Measurements from ENCODE around the gene SHCBP1. TPM values are rescaled to one million over a fixed set of nuclear protein-coding genes. Genes with fewer than 3 reads are reported as not detected.

The SHCBP1 gene
- total and polyA plus RNA-seq, 9 of the 15 experiments (the other 6 are each of a cell fraction or from before 2014, with no cell fraction given) = 6.2 to 29.6 (median 19.7) TPM

- no peak for TF ChIP-seq KLF6 (CRISPR knock-in tag; IDR thresholded peaks at IDR 0.05; ENCODE audit: borderline replicate concordance)
- TF ChIP-seq CTBP1 (IDR thresholded peaks at IDR 0.05; ENCODE audit: borderline replicate concordance) = no peak
- no peak for TF ChIP-seq PTBP1 (IDR thresholded peaks at IDR 0.05; ENCODE audit: low read depth, low read length)
- TF ChIP-seq, protein P1, sequence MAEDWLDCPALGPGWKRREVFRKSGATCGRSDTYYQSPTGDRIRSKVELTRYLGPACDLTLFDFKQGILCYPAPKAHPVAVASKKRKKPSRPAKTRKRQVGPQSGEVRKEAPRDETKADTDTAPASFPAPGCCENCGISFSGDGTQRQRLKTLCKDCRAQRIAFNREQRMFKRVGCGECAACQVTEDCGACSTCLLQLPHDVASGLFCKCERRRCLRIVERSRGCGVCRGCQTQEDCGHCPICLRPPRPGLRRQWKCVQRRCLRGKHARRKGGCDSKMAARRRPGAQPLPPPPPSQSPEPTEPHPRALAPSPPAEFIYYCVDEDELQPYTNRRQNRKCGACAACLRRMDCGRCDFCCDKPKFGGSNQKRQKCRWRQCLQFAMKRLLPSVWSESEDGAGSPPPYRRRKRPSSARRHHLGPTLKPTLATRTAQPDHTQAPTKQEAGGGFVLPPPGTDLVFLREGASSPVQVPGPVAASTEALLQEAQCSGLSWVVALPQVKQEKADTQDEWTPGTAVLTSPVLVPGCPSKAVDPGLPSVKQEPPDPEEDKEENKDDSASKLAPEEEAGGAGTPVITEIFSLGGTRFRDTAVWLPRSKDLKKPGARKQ (CRISPR knock-in tag; IDR thresholded peaks at IDR 0.05) = no peak
- TF ChIP-seq BRD4 (IDR thresholded peaks at IDR 0.05) = peak; percentile 65; the same call in 1 of the 2 replicates
- TF ChIP-seq HDAC3 (IDR thresholded peaks at IDR 0.05; ENCODE audit: borderline replicate concordance, partially characterized antibody) = no peak
- peak; percentile 74 for TF ChIP-seq PHF20 (IDR thresholded peaks at IDR 0.05; ENCODE audit: partially characterized antibody)
- TF ChIP-seq, protein P2, sequence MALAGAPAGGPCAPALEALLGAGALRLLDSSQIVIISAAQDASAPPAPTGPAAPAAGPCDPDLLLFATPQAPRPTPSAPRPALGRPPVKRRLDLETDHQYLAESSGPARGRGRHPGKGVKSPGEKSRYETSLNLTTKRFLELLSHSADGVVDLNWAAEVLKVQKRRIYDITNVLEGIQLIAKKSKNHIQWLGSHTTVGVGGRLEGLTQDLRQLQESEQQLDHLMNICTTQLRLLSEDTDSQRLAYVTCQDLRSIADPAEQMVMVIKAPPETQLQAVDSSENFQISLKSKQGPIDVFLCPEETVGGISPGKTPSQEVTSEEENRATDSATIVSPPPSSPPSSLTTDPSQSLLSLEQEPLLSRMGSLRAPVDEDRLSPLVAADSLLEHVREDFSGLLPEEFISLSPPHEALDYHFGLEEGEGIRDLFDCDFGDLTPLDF (CRISPR knock-in tag; IDR thresholded peaks at IDR 0.05) = peak; percentile 78; the same call in 1 of the 2 replicates
- TF ChIP-seq FOSL1 (tag; conservative IDR thresholded peaks at IDR 0.05) = peak; percentile 33; the same call in 1 of the 2 replicates
- TF ChIP-seq FOXK2 (conservative IDR thresholded peaks at IDR 0.05 in 1 of 2, IDR thresholded peaks at IDR 0.05 in 1 of 2; ENCODE audit: low read depth in 2 of 2) = peak in 1 of 2 experiments; percentile 31; a peak in 1 of 4 replicates
- 0 out of 2 replicates have a peak, but pooled peaks have one; percentile 68 for TF ChIP-seq SRSF3 (IDR thresholded peaks at IDR 0.05; ENCODE audit: insufficient read depth, low read length)
- TF ChIP-seq SAP30 (IDR thresholded peaks at IDR 0.05; ENCODE audit: borderline replicate concordance, insufficient read depth, low read depth, low read length, poor library complexity, severe bottlenecking) = peak; percentile 99
- no peak for TF ChIP-seq JUNB (CRISPR knock-in tag; conservative IDR thresholded peaks at IDR 0.05)
- TF ChIP-seq POLR3G (IDR thresholded peaks at IDR 0.05; ENCODE audit: extremely low read depth, insufficient read length, insufficient replicate concordance) = no peak
- TF ChIP-seq CXXC5 (CRISPR knock-in tag; IDR thresholded peaks at IDR 0.05) = peak; percentile 85
- TF ChIP-seq PHF8 (IDR thresholded peaks at IDR 0.05; ENCODE audit: borderline replicate concordance, low read length) = peak; percentile 97; the same call in 1 of the 2 replicates
- no peak for TF ChIP-seq CTCFL (IDR thresholded peaks at IDR 0.05; ENCODE audit: borderline replicate concordance, insufficient read depth, low read depth, low read length, poor library complexity, severe bottlenecking)
- no peak for TF ChIP-seq XRCC5 (IDR thresholded peaks at IDR 0.05; ENCODE audit: low read depth, low read length)
- TF ChIP-seq, protein P3, sequence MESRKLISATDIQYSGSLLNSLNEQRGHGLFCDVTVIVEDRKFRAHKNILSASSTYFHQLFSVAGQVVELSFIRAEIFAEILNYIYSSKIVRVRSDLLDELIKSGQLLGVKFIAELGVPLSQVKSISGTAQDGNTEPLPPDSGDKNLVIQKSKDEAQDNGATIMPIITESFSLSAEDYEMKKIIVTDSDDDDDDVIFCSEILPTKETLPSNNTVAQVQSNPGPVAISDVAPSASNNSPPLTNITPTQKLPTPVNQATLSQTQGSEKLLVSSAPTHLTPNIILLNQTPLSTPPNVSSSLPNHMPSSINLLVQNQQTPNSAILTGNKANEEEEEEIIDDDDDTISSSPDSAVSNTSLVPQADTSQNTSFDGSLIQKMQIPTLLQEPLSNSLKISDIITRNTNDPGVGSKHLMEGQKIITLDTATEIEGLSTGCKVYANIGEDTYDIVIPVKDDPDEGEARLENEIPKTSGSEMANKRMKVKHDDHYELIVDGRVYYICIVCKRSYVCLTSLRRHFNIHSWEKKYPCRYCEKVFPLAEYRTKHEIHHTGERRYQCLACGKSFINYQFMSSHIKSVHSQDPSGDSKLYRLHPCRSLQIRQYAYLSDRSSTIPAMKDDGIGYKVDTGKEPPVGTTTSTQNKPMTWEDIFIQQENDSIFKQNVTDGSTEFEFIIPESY (CRISPR knock-in tag; IDR thresholded peaks at IDR 0.05) = no peak
Measured at GRCh38 chr16:46621006-46621933, at the start of gene SHCBP1 (continued).

Data from K562 (cell line).